HUES64 (cell line): ENCODE data around the gene HSD17B2. TPM values are rescaled to one million over a fixed set of nuclear protein-coding genes. Genes with fewer than 3 reads are reported as not detected.

Experiments used
- H3K27ac ChIP-seq: 2 replicates; pipeline ENCODE4 v1.7.0; 2013; ENCODE audit warnings: low read depth, low read length, inconsistent platforms
- H3K27me3 ChIP-seq: 2 replicates; pipeline ENCODE4 v1.6.1; 2013; ENCODE audit warnings: mild to moderate bottlenecking, low read length; ENCODE audit not compliant: insufficient read depth
- H3K36me3 ChIP-seq: 2 replicates; pipeline ENCODE4 v1.6.1; 2013; ENCODE audit warnings: mild to moderate bottlenecking, low read length; ENCODE audit not compliant: insufficient read depth
- H3K4me1 ChIP-seq: 2 replicates; pipeline ENCODE4 v1.6.1; 2013; ENCODE audit warnings: mild to moderate bottlenecking, low read length, moderate library complexity; ENCODE audit not compliant: insufficient read depth
- H3K4me3 ChIP-seq: 2 replicates; pipeline ENCODE4 v1.5.1; 2013; ENCODE audit warnings: mild to moderate bottlenecking, low read length, moderate library complexity
- H3K9ac ChIP-seq: 2 replicates; pipeline ENCODE4 v1.6.1; 2013; ENCODE audit warnings: mild to moderate bottlenecking, low read depth, low read length
- H3K9me3 ChIP-seq: 2 replicates; pipeline ENCODE4 v1.6.1; 2013; ENCODE audit warnings: low read depth, low read length; ENCODE audit not compliant: insufficient read depth
- WGBS: fragments of 150-250, 120-280 bp; methylation state at CpG from one replicate; pipeline ENCODE4 v1.1.7; 2013; ENCODE audit warnings: missing lambda C conversion rate; 5-methylcytosine and 5-hydroxymethylcytosine counted together
- polyA plus RNA-seq, 2 experiments: library from polyadenylated mRNA; stranded (reverse); fragments of 50-300 nt; gene quantifications; one replicate each; pipeline ENCODE4 v1.2.3, GENCODE V29; 2013

HSD17B2 gene, protein sequence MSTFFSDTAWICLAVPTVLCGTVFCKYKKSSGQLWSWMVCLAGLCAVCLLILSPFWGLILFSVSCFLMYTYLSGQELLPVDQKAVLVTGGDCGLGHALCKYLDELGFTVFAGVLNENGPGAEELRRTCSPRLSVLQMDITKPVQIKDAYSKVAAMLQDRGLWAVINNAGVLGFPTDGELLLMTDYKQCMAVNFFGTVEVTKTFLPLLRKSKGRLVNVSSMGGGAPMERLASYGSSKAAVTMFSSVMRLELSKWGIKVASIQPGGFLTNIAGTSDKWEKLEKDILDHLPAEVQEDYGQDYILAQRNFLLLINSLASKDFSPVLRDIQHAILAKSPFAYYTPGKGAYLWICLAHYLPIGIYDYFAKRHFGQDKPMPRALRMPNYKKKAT
- polyA plus RNA-seq (2013, experiment 1 of 2) = not detected
- not detected for polyA plus RNA-seq (2013, experiment 2 of 2)

DNA sequence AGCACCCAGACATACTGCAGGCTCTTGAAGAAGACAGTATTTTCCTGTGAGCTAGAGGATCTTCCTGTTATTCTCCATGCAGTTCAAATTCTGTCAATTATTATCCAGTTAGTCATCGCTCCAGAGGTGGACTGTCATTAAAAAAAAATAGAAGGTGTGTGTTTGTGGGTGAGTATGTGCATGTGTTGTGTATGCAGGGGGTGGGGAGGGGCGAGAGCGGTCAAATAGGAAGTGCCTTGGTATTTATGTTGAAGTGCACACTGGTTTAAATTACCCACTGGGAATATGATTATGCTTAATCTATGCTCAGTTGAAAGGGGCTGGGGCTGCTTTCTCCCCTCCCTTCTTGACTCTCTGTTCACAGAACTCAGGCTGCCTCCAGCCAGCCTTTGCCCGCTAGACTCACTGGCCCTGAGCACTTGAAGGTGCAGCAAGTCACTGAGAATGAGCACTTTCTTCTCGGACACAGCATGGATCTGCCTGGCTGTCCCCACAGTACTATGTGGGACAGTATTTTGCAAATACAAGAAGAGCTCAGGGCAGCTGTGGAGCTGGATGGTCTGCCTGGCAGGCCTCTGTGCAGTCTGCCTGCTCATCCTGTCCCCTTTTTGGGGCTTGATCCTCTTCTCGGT, at the start of gene HSD17B2:
HSD17B2 (plus strand) TSS at position 273 of the 632 bp plus-strand sequence; CDS start at position 445, 172 bp downstream.
- WGBS = 89% methylated on average over 6 of the region's 6 CpGs
- Histone ChIP-seq H3K4me1 (no peaks in the 10 kb centered on the region), H3K4me3 (no peak within 1 kb of the TSS), H3K27ac (no peak within 1 kb of the TSS), H3K27me3 (no peaks in the 10 kb centered on the region), H3K9me3 (no peaks in the 10 kb centered on the region), H3K36me3 (no peaks in the 10 kb centered on the region), H3K9ac (no peak within 1 kb of the TSS)

DNA sequence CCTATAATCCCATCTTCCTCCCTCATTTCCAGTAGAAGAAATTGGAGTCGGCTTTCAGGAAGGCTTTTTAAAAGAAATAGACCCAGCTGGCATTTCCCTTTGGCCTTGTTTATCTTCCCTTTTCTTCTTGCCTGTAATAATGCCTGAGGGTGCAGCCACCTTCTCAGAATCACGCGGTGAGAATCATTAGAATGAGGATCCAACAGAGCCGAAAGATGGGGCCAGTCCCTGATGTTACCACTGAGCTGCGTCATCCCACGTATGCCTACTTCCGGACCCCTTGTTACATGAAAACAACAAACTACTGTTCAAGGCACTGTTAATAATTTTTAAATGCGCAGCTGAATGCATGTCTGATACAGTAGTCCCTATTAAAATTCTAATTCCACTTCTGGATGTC, 47.9 kb upstream of the HSD17B2 start:
- WGBS = 91% methylated on average over 8 of the region's 8 CpGs

GRCh38 chr16:81987706-81988105, 47.3 kb upstream of the HSD17B2 start:
- Histone ChIP-seq H3K4me3 (no peak overlapping the region), H3K9me3 (no peaks in the 10 kb centered on the region), H3K27ac (no peak overlapping the region), H3K4me1 (peaks cover 2% of the 10 kb centered on the region; the same call in 1 of the 2 replicates), H3K9ac (no peak overlapping the region), H3K36me3 (no peaks in the 10 kb centered on the region), H3K27me3 (no peaks in the 10 kb centered on the region)
- WGBS = 88% methylated on average over 5 of the region's 5 CpGs

More for the DNA sequence above, 47.9 kb upstream of the HSD17B2 start:
- Histone ChIP-seq H3K27me3 (no peaks in the 10 kb centered on the region), H3K27ac (no peak overlapping the region), H3K4me3 (no peak overlapping the region), H3K9me3 (no peaks in the 10 kb centered on the region), H3K9ac (no peak overlapping the region), H3K36me3 (no peaks in the 10 kb centered on the region), H3K4me1 (no peaks in the 10 kb centered on the region)

DNA sequence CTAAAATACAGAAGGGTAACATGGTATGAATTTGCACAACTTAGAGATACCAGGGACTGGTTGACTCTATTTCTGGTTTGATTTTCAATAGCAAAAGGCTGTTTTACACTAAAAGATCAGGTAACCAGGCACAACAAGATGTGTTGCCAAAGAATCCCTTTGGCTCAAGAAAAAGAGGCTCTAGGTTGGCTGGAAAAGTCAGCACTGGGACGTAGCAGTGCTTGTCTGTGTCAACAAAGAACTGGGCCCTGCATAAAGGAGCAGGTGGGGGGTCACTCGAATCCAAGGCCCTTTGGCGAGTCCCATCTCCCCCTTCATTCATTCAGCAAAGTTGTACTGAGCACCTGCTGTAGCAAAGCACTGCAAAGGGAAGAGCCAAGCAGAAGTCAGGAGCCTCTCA, 42.2 kb upstream of the HSD17B2 start:
- Histone ChIP-seq H3K9me3 (no peaks in the 10 kb centered on the region), H3K36me3 (no peaks in the 10 kb centered on the region), H3K4me3 (no peak overlapping the region), H3K27me3 (no peaks in the 10 kb centered on the region), H3K4me1 (peaks cover 11% of the 10 kb centered on the region), H3K27ac (no peak overlapping the region), H3K9ac (no peak overlapping the region)
- 68% methylated on average over 3 of the region's 3 CpGs for WGBS

DNA sequence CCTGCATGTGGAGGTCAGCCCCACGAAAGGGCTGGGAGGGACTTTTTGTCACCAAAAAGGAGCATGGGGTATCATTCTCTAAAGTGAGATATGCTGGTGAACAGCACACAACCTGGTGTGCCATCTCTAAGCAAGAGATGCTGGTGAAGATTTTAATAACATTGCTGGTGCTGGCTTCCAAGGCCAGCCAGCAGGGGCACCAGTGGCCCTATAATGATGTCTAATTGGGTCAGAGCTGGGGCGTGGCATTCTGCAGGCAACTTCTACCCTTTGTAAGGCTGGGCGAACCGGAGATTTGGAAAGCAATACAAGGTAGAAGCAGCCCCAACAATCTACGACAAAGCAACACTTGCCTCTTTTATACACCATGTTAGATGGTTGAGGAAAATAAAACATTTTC, 40.6 kb upstream of the HSD17B2 start:
- Histone ChIP-seq H3K27me3 (no peaks in the 10 kb centered on the region), H3K36me3 (no peaks in the 10 kb centered on the region), H3K9ac (no peak overlapping the region), H3K4me1 (peaks cover 11% of the 10 kb centered on the region), H3K9me3 (no peaks in the 10 kb centered on the region), H3K27ac (no peak overlapping the region), H3K4me3 (no peak overlapping the region)
- WGBS = 89% methylated on average over 5 of the region's 5 CpGs

GRCh38 chr16:81995651-81996050, 39.4 kb upstream of the HSD17B2 start:
- H3K27me3 ChIP-seq = no peaks in the 10 kb centered on the region
- WGBS = 98% methylated on average over 3 of the region's 3 CpGs

DNA sequence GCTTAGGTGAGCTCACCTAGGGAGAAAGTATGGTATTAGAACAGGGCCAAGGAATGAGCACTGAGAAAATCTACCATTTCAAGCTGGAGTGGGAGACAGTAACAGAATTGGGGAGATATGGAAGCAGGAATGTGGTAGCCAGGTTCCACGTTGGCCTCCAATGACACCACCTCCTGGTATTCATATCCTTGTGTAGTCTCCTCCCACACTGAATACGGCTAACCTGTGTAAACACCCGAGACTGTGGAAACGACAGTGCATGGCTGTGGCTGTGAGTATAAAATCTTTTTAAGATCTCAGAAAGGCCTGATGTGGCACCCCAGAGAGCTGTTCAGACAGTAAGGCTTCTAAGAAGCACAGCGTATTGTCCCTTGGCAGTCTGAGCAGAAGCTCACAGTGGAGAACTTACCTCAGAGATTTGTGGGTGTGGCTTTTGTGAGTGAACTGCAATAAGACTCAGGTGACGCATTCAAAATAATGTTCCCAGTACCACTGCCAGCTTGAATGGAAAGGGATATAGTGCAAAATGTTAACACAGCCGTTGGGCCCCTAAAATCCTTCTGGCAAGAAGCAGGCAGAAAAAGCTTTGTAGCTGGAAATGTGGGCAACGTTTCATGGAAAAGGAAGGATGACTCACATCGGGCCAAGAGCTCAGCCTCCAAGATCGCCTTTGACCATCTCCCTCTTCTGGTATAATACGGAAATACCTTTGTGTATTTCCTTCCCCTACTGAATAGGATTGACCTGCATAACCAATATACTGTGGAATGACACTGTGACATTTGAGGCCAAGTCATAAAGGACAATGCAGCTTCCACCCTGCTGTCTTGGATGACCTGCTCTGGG, 38.2 kb upstream of the HSD17B2 start:
- Histone ChIP-seq H3K4me3 (no peak overlapping the region), H3K9ac (no peak overlapping the region), H3K27ac (no peak overlapping the region), H3K36me3 (no peaks in the 10 kb centered on the region), H3K27me3 (no peaks in the 10 kb centered on the region), H3K9me3 (no peaks in the 10 kb centered on the region), H3K4me1 (peaks cover 11% of the 10 kb centered on the region)
- WGBS = 60% methylated on average over 11 of the region's 11 CpGs

More at GRCh38 chr16:81995651-81996050, 39.4 kb upstream of the HSD17B2 start:
- Histone ChIP-seq H3K9me3 (no peaks in the 10 kb centered on the region), H3K4me1 (peaks cover 11% of the 10 kb centered on the region), H3K9ac (no peak overlapping the region), H3K4me3 (no peak overlapping the region), H3K27ac (no peak overlapping the region), H3K36me3 (no peaks in the 10 kb centered on the region)

GRCh38 chr16:81997738-81998137, 37.3 kb upstream of the HSD17B2 start:
- no peak overlapping the region for H3K9ac ChIP-seq
- peaks cover 9% of the 10 kb centered on the region for H3K4me1 ChIP-seq
- no peak overlapping the region for H3K4me3 ChIP-seq
- no peaks in the 10 kb centered on the region for H3K9me3 ChIP-seq
- no peaks in the 10 kb centered on the region for H3K27me3 ChIP-seq
- WGBS = 63% methylated on average over 2 of the region's 2 CpGs
- no peak overlapping the region for H3K27ac ChIP-seq
- H3K36me3 ChIP-seq = no peaks in the 10 kb centered on the region

GRCh38 chr16:82002831-82003230, 32.2 kb upstream of the HSD17B2 start:
- no peaks in the 10 kb centered on the region for H3K27me3 ChIP-seq
- H3K9ac ChIP-seq = no peak overlapping the region
- 92% methylated on average over 3 of the region's 3 CpGs for WGBS
- H3K4me1 ChIP-seq = no peaks in the 10 kb centered on the region; the same call in none of the 2 replicates
- H3K4me3 ChIP-seq = no peak overlapping the region
- peaks cover 5% of the 10 kb centered on the region; the same call in 1 of the 2 replicates for H3K9me3 ChIP-seq
- H3K27ac ChIP-seq = no peak overlapping the region
- H3K36me3 ChIP-seq = no peaks in the 10 kb centered on the region

- H3K36me3 ChIP-seq = no peaks in the 10 kb centered on the region
- 95% methylated on average over 5 of the region's 5 CpGs for WGBS
Measured at GRCh38 chr16:82004601-82005000, 30.5 kb upstream of the HSD17B2 start.

More at GRCh38 chr16:82004601-82005000, 30.5 kb upstream of the HSD17B2 start:
- Histone ChIP-seq H3K27ac (no peak overlapping the region), H3K4me3 (no peak overlapping the region), H3K9ac (no peak overlapping the region), H3K9me3 (peaks cover 21% of the 10 kb centered on the region), H3K4me1 (no peaks in the 10 kb centered on the region; the same call in none of the 2 replicates), H3K27me3 (no peaks in the 10 kb centered on the region)
